NCI-H1105 (cell line): ENCODE measurements around the gene VCP.

Experiments used
- DNase-seq: peaks from one replicate; lab custom pipeline; 2025; lab: John Stamatoyannopoulos, UW

The VCP gene

DNA sequence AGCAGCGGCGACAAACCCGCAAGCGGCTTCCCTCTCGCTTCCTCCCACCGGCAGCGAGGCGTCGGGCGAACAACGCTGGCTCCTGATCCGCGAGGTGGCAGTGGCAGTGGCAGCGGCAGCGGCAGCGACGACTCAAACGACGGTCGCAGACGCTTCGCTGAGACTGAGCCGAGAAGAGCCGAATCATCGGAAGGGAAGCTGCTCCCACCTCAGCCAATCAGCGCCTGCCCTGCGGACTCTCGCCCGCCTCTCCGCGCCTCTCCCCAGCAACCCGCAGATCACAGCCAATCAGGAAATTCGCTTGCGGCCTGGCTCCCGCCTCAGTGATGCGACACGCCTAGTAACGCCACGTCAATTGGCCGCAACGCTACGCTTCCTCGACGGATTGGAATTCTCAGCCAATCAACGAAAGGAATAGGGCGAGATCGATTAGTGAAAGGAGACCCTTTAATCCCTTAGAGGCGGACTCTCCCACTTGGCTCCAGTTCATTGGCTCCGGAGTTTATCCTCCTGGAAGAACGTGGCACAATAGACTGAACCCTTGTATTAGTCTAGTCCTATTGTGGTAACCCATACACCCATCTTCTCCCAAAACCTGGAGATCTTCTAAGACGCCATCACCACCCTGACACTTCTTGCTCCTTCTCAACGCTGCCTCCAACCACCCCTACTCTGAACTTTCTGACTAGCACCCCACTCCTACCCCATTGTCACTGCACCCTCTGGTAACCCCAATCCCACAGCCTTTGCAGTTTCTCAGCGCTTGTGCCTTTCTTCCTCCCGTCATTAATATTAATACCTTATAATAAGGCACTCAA, at the start of gene VCP:
Gene VCP, minus strand, starts transcription at position 165 of the 818 bp plus-strand sequence. CDS start 272 bp downstream, outside the sequence.
- peak; percentile 96 for DNase-seq

DNA sequence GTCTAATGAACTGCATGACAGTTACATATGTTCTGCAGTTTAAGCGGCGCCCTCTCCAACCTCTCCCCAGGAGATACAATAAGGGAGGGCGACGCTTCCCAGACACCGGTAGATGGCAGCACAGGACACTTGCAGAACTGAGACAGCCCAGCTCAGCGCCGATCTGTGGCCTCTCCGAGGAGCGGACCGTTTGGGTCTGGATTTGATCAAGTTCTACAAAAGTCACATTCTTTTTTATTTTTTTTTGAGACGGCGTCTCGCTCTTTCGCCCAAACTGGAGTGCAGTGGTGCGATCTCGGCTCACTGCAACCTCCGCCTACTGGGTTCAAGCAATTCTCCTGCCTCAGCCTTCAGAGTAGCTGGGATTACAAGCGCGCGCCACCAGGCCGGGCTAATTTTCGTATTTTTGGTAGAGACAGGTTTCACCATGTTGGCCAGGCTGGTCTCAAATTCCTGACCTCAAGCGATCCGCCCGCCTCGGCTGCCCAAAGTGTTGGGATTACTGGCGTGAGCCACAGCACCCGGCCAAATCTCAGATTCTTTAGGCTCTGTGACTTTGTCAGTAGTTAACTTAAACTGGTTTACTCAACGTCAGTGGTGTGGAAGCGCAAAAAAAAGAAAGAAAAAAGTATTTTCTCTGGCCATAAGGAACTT, 44.6 kb upstream of the VCP start:
- DNase-seq = peak; percentile 74

DNA sequence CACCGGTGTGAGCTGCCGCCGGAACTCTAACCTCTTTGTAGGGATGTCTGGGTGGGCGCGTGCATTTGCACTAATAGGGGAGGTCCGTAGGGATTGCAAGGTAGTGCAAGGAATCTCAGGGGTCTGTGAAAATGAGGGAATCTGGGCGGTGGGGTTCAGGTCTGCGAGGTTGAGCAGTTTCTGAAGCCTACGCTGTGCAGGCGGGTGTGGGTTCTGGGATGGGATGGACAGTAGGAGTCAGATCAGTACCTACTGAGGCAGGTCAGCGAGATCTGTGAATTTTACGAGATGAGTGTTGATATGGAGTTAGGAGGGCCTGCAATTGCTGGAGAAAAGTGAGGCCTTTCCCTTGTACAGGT, 44.1 kb upstream of the VCP start:
- DNase-seq = no peak

- DNase-seq = peak; percentile 95
These were observed 43.5 kb upstream of the VCP start, which contains the start of gene ATOSB for GRCh38 chr9:35115680-35116538. Gene ATOSB (minus strand): TSS chr9:35115862. CDS start chr9:35108274, 7,588 bp downstream.

DNA sequence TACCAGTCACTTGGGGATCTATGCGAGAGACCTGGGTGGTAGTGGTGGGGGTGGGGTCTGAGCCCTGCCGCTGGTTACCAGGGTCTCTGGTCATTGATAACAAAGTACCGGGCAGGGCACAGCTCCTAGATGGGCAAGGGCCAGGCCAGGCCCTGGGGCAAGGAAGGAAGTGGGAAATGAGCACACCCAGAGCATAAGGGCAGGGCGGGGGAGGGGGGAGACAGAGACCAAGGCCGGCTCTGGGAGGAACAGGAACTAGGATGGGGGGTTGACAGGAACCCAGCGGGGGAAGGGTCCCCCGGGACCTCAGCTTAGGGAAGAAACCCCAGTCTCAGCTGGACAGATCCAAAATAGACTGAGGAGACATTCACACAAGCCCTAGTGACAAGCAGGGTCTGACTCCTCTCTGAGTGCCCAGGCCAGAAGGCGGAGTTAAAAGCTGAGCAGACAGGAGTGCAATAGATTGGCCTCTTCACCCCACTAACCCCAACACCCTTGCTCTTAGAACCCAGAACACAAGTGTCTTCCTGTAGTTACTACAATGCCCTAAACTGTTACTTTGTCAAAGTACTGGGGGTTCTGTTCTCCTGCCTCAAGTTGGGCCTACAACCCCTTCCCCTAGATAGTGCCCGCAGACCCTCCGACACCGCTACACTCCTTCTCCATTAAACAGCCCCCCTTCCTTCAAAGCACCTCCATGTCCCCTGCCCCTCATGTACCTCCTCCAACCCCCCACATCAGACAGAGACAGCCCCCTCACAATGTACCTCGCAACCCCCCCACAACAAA, 42.6 kb upstream of the VCP start:
- no peak for DNase-seq

DNA sequence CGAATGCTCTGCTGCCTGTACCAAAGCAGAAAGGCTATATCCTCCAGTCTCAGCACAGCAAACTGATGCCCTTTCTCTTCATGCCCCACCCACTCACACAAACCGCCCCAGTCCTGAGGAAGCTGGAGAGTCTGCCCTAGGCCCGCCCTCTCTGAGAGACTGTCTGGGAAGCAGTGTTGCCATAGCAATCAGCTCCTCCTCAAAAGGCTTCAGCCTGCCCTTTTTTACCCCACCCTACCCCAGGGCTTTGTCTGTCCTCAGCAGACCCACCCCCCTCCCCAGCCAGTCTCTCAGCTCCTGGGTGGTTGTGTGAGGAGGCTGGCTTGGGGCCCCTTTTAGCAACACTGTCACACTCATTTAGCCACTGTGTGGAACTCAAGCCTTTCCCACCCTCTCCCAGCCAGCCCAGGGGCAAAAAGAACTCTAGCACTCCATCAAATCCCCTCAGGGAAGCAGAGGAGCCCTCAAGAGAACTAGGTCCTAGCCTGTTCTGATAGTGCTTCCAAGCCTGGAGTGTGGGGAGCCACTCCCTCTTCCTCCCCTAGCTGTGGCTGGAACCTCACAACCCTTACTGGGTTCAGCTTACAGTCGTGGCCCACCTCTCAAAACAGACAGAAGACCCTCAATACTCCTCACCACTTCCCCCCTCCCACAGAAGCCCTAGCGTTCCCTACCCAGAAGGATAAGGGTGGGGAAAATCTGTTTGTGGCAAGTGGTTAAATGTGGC, 41.9 kb upstream of the VCP start:
- no peak for DNase-seq

DNA sequence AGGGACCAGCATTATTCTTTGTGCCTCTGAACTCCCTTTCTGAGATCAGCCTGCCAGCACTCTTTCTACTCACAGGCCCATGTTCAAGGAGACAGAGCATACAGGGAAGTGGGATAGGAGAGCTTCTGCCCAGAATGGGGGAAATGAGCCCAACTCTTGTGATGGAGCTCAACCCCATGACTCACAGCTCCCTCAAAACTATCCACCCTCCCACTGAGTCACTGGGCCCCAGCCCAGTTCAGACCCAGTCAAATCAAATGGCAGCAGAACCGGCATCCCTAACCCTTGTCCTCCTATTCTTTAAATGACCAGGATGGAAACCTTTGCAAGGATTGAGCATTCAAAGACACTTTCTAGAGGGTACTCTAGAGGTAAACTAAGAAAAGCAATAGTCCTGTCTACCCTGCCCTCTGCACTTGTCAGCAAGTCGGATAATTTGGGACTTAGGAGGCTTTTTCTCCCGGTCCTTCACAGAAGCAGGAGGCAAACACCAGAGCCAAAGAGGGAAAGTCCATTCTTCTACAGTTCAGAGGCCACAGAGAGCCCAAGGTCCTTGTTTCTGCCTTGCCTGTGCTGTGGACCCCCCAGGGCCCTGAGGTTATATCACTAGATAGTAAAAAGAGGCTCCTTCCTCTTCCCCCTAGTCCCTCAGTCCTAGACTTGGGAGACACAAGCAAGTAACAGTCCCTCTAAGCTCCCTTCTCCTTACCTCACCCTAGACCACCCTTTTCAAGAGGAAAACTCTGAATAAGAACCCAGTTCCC, 40.0 kb upstream of the VCP start:
- DNase-seq = no peak

DNA sequence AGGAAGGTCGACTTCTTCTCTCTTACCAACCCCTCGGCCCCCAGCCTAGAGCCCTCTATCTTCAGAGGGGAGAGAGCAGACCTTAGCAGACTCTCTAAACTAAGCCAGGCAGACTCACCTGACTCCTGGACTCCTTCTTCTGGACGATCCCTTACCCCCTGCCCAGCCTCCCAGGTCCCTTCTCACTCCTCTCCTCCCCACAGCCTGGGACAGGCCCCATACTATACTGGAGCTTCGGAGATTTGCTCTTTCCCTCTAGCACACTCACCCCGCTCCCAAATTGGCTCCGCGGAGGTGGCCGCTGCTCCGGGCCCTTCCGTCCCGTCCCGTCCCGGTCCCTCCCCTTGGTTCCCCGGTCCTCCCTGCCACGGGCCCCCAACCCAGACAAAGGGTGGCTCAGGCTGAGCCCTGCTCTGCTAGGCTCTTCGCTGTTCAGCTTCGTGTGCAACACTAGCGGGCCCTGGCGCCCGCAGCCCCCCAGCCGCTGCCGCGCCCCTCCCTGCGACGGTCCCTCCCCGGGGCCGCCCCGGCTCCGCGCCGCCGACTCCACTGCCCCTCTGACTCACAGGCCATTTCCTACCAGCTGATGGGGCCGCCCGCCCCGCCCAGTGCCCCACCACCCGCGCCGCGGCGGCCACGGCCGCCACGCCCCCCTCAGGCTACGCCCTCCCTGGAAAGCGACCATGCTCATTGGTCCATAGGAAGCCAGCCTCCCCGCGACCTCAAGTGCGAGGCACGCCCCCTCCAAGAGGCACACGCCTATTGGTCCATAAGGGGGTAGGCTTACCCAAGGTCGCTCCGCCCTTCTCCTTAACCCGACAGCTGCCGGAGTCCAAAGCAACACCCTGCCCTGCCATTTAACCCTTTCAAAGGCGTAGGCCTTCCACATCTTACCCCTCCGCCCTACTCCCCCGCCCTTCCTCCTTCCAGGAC, 38.8 kb upstream of the VCP start:
- peak; percentile 97 for DNase-seq

GRCh38 chr9:35110327-35110761, 37.9 kb upstream of the VCP start:
- DNase-seq = no peak

DNA sequence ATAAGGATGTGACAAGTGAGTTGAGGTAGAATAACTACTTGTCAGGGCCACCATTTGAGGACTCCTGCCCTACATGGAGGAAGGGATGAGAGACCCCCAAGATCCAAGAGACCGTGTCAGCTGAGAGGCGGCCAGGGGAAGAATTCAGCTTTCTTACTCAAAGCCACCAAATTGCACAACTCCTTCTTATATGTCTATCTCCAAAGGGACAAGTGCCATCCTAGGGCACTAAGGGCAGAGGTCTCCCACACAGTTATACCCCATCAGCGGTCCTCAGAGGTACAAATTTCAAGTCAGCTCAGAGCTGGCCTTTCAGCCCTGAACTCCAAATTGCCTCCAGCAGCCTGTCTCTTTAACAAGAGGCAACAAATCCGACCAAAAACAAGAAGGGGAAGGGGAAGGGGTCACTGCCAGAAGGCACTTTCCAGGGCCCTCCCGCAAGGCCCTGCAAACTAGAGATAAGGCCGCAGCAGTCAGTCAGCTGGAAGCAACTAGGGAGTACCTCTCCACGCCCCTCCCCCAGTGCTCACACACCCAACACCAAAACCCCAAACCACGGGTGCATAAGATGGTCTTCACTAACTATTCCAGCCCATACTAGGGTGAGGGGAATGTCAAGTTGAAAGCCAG, 36.6 kb upstream of the VCP start:
- DNase-seq = no peak

GRCh38 chr9:35108461-35108860, 36.0 kb upstream of the VCP start:
- no peak for DNase-seq

- no peak for DNase-seq
These were observed 35.2 kb upstream of the VCP start for GRCh38 chr9:35107297-35108290.

DNA sequence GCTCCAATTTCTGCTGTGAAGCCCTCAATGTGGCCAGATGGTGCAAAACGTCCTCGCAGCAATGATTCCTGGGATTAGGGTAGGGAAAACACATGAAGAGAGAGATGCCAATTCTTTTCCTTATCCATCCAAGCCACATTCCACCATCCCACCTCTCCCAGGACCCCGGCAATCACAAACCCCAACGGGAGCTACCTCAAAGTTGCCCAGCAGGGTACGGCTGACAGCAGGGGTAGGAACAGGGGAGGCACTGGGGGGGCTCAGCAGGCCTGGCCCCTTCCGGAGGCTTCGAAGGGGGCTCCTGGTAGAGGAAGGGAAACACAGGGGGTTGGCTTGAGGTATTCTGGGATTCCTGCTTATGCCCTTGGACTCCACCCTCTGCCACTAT, 33.9 kb upstream of the VCP start:
- DNase-seq = no peak

DNA sequence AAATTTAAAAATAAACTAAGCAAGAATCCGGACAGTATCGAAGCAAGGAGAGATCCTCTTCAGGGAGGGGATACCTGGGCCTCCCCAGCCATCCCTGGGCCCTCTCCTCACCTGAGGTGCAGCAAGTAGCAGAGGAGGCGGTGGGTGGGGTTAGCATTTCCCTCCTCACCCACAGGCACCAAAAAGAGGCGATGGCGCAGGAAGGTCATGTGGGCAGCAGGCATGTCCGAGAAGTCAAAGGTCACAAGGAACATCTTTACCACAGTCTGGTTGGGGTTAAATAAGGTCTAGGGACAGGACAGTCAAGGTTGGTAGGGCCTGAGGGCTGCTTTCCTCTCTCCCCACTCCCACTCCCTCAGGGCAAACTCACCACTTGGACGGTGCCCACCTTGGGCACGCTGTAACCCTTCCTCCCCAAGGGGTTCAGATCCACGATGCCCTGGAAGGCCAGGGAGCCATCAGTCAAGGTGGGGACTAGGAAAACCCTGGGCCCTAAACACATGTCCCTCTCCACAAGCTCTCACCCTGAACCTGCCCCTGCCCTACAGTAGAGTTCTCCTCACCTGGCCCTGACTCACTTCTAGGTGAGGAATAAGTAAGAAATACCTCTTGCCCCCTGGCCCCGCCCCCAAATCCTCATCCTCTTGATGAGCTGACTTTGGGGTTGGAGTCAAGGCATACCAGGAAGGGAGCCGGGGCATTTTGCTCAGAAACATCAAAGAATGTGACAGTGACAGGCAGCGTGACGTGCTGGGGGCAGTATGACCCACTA, 33.3 kb upstream of the VCP start:
- no peak for DNase-seq

GRCh38 chr9:35105126-35105525, 32.7 kb upstream of the VCP start:
- no peak for DNase-seq

GRCh38 chr9:35104586-35104985, 32.2 kb upstream of the VCP start:
- DNase-seq = no peak
